ENCODE results near the gene ALPK3.

DNA sequence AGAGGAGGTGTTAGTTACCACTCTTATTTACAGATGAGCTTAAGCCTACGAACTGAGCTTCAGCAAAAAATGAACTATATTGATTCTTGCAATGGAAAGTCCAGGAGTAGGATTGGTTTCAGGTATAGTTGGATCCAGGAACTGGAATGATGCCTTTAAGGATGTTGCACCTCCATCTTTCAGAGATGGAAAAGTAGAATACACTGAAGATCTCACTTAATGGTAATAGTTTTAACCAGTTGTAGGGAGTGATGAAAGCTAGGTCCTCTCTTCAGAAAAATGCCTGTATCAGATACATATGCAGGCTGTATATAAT is 69.8 kb downstream of the ALPK3 start:
- TF ChIP-seq CTCF (IDR thresholded peaks at IDR 0.05) (no peak), EZH2phosphoT487 (IDR thresholded peaks at IDR 0.05) (no peak)

Measured in neural progenitor cell (in vitro differentiated cells).